Measurements from ENCODE around the gene MGAT4A.

The MGAT4A gene

GRCh38 chr2:98576666-98577312, 154.1 kb downstream of the MGAT4A start:
- no peak for DNase-seq (ENCODE audit: low spot score)
- CTCF ChIA-PET, result no interaction called here
- H3K27ac ChIP-seq, result no peak overlapping the region
- no peak for TF ChIP-seq CTCF (conservative IDR thresholded peaks at IDR 0.05; ENCODE audit: low read depth)
- POLR2A ChIA-PET (ENCODE audit: low non-redundant PET), result no interaction called here

GRCh38 chr2:98573426-98573825, 157.5 kb downstream of the MGAT4A start:
- POLR2A ChIA-PET (ENCODE audit: low non-redundant PET), result no interaction called here

GRCh38 chr2:98572676-98573075, 158.3 kb downstream of the MGAT4A start:
- ChIA-PET CTCF (interaction anchor here (0.5 kb wide), 1 partner anchor 327 kb away, joined by 3 read pairs; no protein-coding TSS in a partner anchor), POLR2A (ENCODE audit: low non-redundant PET) (no interaction called here)
- DNase-seq (ENCODE audit: low spot score), result no peak
- TF ChIP-seq CTCF (conservative IDR thresholded peaks at IDR 0.05; ENCODE audit: low read depth), result no peak
- no peak overlapping the region for H3K27ac ChIP-seq

More at GRCh38 chr2:98573426-98573825, 157.5 kb downstream of the MGAT4A start:
- CTCF ChIA-PET, result interaction anchor here (0.5 to 0.8 kb wide), 3 partner anchors 12 to 897 kb away, joined by 3 read pairs; no protein-coding TSS in a partner anchor
- no peak for TF ChIP-seq CTCF (conservative IDR thresholded peaks at IDR 0.05; ENCODE audit: low read depth)
- H3K27ac ChIP-seq, result no peak overlapping the region
- no peak for DNase-seq (ENCODE audit: low spot score)

GRCh38 chr2:98572211-98572610, 158.7 kb downstream of the MGAT4A start:
- POLR2A ChIA-PET (ENCODE audit: low non-redundant PET), result no interaction called here
- no peak for TF ChIP-seq CTCF (conservative IDR thresholded peaks at IDR 0.05; ENCODE audit: low read depth)
- H3K27ac ChIP-seq, result no peak overlapping the region
- CTCF ChIA-PET, result no interaction called here
- no peak for DNase-seq (ENCODE audit: low spot score)

- H3K27ac ChIP-seq, result no peak overlapping the region
- no peak for DNase-seq (ENCODE audit: low spot score)
- ChIA-PET POLR2A (ENCODE audit: low non-redundant PET) (no interaction called here), CTCF (no interaction called here)
- no peak for TF ChIP-seq CTCF (conservative IDR thresholded peaks at IDR 0.05; ENCODE audit: low read depth)
Measured at GRCh38 chr2:98571796-98572195, 159.1 kb downstream of the MGAT4A start.

- no peak overlapping the region for H3K27ac ChIP-seq
- CTCF ChIA-PET, result no interaction called here
- POLR2A ChIA-PET (ENCODE audit: low non-redundant PET), result no interaction called here
- no peak for DNase-seq (ENCODE audit: low spot score)
- no peak for TF ChIP-seq CTCF (conservative IDR thresholded peaks at IDR 0.05; ENCODE audit: low read depth)
Measured at GRCh38 chr2:98571121-98571701, 159.7 kb downstream of the MGAT4A start.
